Duodenal mucosa (tissue), 2 donors: ENCODE measurements around the gene RTCA.
"Not testable (repeated sequence)": the region's sequence is repeated elsewhere in the genome, so short reads cannot be mapped to it uniquely, and the experiment has no call there.

ENCODE experiments used
- H3K27ac ChIP-seq: one replicate; pipeline ENCODE4 v1.7.0; 2013; ENCODE audit warnings: low read depth, low read length
- H3K27me3 ChIP-seq, 2 donors: one replicate each; pipeline ENCODE4 v1.7.0; 2013; ENCODE audit warnings: low read length in 2 of 2, control low read depth in 1 of 2; ENCODE audit not compliant: insufficient read depth in 2 of 2, control insufficient read depth in 1 of 2
- H3K36me3 ChIP-seq, 2 donors: one replicate each; pipeline ENCODE4 v1.7.0; 2013; ENCODE audit warnings: low read length in 2 of 2, control low read depth in 1 of 2; ENCODE audit not compliant: insufficient read depth in 2 of 2, control insufficient read depth in 1 of 2
- H3K4me1 ChIP-seq, 2 donors: one replicate each; pipeline ENCODE4 v1.7.0; 2013; ENCODE audit warnings: low read length in 2 of 2, control low read depth in 1 of 2; ENCODE audit not compliant: insufficient read depth in 2 of 2, control insufficient read depth in 1 of 2
- H3K4me3 ChIP-seq, 2 donors: one replicate each; pipeline ENCODE4 v1.7.0; 2013; ENCODE audit warnings: low read length in 2 of 2, low read depth in 1 of 2
- H3K9ac ChIP-seq, 2 donors: one replicate each; pipeline ENCODE4 v1.7.0; 2013; ENCODE audit warnings: low read length in 2 of 2, low read depth in 1 of 2
- H3K9me3 ChIP-seq, 2 donors: one replicate each; pipeline ENCODE4 v1.7.0; 2013; ENCODE audit warnings: low read length in 2 of 2, control low read depth in 1 of 2; ENCODE audit not compliant: control insufficient read depth in 1 of 2

Gene RTCA

DNA sequence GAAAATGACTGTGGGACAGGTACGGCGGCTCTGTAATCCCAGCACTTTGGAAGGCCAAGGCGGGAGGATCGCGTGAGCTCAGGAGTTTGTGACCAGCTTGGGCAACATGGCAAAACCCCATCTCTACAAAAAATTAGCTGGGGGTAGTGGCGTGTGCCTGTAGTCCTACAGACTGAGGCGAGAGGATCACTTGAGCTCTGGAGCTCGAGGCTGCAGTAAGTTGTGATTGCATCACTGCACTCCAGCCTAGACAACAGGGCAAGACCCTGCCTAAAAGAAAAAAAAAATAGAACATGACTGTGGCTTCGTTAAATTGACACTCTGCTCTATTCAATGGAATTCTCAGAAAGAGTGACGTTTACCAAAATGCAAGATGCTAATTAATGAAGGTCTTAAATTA is 12.5 kb upstream of the RTCA start:
- Histone ChIP-seq H3K36me3 (no peaks in the 10 kb centered on the region), H3K27me3 (no peaks in the 10 kb centered on the region), H3K4me1 (peaks cover 13% of the 10 kb centered on the region in 2 donors), H3K9me3 (no peaks in the 10 kb centered on the region), H3K4me3 (no peak overlapping the region), H3K27ac (no peak overlapping the region), H3K9ac (no peak overlapping the region)

DNA sequence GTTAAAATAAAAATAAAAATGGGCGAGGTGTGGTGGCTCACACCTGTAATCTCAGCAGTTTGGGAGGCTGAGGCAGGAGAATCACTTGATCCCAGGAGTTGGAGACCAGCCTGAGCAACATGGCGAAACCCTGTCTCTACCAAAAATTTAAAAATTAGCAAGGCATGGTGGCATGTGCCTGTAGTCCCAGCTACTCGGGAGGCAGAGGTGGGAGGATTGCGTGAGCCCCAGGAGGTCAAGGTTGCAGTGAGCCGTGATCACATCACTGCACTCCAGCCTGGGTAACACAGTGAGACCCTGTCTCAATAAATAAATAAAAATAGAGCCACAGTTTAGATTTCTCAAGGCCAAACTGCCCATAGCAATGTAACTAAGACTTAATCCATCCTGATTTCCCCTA is 9.7 kb upstream of the RTCA start:
- not testable (repeated sequence) for H3K27me3 ChIP-seq, H3K4me1 ChIP-seq, H3K36me3 ChIP-seq, H3K9ac ChIP-seq, H3K27ac ChIP-seq, H3K9me3 ChIP-seq, H3K4me3 ChIP-seq

DNA sequence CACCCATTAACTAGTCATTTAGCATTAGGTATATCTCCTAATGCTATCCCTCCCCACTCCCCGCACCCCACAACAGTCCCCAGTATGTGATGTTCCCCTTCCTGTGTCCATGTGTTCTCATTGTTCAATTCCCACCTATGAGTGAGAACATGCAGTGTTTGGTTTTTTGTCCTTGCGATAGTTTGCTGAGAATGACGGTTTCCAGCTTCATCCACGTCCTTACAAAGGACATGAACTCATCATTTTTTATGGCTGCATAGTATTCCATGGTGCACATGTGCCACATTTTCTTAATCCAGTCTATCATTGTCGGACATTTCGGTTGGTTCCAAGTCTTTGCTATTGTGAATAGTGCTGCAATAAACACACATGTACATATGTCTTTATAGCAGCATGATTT is 7.6 kb upstream of the RTCA start:
- H3K9me3 ChIP-seq, H3K27me3 ChIP-seq, H3K27ac ChIP-seq, H3K9ac ChIP-seq, H3K4me1 ChIP-seq, H3K4me3 ChIP-seq, H3K36me3 ChIP-seq: not testable (repeated sequence)

DNA sequence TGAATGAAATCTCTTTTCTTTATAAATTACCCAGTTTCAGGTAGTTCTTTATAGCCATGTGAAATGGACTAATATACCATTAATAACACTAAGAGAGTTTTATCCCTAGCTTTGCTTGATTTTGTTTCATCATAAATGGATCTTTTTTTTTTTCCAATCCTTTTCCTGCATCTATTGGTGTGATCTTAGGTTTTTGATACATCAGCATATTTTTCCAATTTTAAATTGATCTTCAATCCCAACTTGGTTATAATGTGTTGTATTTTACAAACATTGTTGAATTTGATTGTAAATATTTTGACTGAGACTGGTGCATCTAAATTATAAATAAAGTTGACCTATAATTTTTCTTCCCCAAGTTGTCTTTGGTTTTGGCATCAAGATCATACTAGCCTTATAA is 4.3 kb upstream of the RTCA start:
- H3K27ac ChIP-seq = no peak overlapping the region
- no peaks in the 10 kb centered on the region for H3K27me3 ChIP-seq
- H3K4me1 ChIP-seq = peaks cover 0 to 7% of the 10 kb centered on the region in 2 donors
- no peaks in the 10 kb centered on the region for H3K36me3 ChIP-seq
- H3K9ac ChIP-seq = no peak overlapping the region
- H3K9me3 ChIP-seq = no peaks in the 10 kb centered on the region
- no peak overlapping the region for H3K4me3 ChIP-seq

DNA sequence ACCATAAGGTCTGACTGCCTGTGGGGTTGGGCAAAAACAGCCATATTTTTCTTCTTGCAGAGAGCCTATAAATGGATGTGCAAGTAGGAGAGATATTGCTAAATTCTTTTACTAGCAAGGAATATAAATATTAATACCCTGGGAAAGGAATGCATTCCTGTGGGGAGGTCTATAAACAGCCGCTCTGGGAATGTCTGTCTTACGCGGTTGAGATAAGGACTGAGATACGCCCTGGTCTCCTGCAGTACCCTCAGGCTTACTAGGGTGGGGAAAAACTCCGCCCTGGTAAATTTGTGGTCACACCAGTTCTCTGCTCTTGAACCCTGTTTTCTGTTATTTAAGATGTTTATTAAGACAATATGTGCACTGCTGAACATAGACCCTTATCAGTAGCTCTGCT is 1.9 kb upstream of the RTCA start:
- not testable (repeated sequence) for H3K9ac ChIP-seq

DNA sequence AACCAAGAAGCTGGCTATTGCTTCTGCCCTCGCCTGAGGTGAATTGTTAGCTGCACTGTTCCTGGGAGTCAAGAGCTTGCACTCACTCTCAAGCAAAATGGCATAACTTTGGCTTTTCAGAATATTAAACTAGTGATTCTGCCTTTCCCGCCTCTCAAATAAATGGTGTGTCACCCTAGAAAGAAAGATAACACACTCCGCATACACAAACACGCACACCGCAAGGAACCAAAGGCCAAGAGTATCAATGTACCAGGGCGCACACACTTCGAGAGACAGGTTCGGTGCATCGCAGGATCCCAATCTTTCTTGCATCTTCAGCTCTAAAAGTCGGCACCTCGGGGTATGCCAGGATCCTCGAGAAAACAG is 470 bp upstream of the RTCA start:
- Histone ChIP-seq H3K4me3 (peak overlapping the region; percentile 98 to 99), H3K9me3 (no peaks in the 10 kb centered on the region), H3K36me3 (peaks cover 11 to 17% of the 10 kb centered on the region in 2 donors), H3K4me1 (peaks cover 14 to 21% of the 10 kb centered on the region in 2 donors), H3K27me3 (no peaks in the 10 kb centered on the region), H3K27ac (peak overlapping the region; percentile 81), H3K9ac (peak overlapping the region; percentile 89 to 97)

More for the DNA sequence above, 1.9 kb upstream of the RTCA start:
- H3K4me1 ChIP-seq = peaks cover 14 to 21% of the 10 kb centered on the region in 2 donors
- not testable (repeated sequence) for H3K4me3 ChIP-seq, H3K9me3 ChIP-seq, H3K27ac ChIP-seq, H3K27me3 ChIP-seq
- H3K36me3 ChIP-seq = peaks cover 6 to 11% of the 10 kb centered on the region in 2 donors

DNA sequence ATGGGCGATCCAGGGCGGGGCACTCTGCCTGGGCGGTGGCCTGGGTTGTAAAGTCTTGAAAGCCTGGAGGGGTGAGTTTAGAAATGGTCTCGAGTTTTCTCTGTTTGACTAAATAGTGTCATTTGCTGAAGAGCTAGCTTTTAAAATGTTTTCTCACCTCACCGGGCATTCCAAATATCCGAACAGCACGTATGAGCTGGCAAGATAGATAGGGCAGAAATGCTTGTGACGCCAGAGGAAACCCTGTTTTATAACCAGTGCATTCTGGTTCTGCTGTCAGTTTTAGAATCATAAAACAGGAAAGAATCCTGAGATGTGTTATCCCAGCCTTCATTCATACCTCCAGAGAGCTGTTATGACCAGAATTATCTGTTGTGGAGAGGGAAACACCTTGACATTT is 725 bp downstream of the RTCA start:
- Histone ChIP-seq H3K36me3 (peaks cover 17 to 26% of the 10 kb centered on the region in 2 donors), H3K27ac (peak overlapping the region; percentile 81), H3K9ac (peak overlapping the region; percentile 88 to 97), H3K4me3 (peak overlapping the region; percentile 98 to 99), H3K9me3 (no peaks in the 10 kb centered on the region), H3K4me1 (peaks cover 14 to 21% of the 10 kb centered on the region in 2 donors), H3K27me3 (no peaks in the 10 kb centered on the region)

DNA sequence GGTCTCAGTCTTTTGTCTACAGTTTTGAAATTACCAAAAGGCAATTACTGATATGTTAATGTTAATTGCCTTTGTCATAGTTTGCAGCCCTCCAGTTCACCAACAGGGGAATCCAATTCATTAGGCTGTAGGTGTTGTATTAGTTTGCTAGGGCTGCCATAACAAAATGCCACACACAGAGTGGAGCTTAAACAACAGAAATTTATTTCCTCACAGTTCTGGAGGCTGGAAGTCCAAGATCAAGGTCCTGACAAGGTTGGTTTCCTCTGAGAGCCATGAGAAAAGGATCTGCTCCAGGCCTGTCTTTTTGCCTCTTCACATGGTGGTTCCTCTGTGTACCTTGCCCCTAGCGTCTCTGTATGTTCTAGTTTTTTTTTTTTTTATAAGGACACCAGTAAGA is 1.3 kb downstream of the RTCA start:
- Histone ChIP-seq H3K4me3 (peak overlapping the region; percentile 98 to 99), H3K36me3 (peaks cover 22 to 31% of the 10 kb centered on the region in 2 donors), H3K9ac (peak overlapping the region in 1 of 2 donors; percentile 97), H3K27me3 (no peaks in the 10 kb centered on the region), H3K9me3 (no peaks in the 10 kb centered on the region), H3K4me1 (peaks cover 14 to 21% of the 10 kb centered on the region in 2 donors), H3K27ac (no peak overlapping the region)

DNA sequence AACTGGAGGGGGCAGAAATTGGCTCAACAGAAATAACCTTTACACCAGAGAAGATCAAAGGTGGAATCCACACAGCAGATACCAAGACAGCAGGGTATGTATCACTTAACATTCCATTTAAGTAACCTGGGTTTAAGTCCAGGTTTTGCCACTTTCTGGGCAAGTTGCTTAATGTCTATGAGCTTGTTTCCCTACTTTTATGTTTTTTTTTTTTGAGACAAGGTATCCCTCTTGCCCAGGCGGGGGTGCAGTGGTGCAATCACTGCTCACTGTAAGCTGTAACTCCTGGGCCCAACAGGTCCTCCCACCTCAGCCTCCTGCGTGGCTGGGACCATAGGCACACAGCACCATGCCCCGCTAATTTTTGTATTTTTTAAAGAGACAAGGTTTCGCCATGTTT is 2.2 kb downstream of the RTCA start:
- Histone ChIP-seq H3K9ac (no peak overlapping the region), H3K36me3 (peaks cover 22 to 37% of the 10 kb centered on the region in 2 donors), H3K27me3 (no peaks in the 10 kb centered on the region), H3K4me3 (no peak overlapping the region), H3K9me3 (no peaks in the 10 kb centered on the region), H3K4me1 (peaks cover 14 to 21% of the 10 kb centered on the region in 2 donors), H3K27ac (no peak overlapping the region)

DNA sequence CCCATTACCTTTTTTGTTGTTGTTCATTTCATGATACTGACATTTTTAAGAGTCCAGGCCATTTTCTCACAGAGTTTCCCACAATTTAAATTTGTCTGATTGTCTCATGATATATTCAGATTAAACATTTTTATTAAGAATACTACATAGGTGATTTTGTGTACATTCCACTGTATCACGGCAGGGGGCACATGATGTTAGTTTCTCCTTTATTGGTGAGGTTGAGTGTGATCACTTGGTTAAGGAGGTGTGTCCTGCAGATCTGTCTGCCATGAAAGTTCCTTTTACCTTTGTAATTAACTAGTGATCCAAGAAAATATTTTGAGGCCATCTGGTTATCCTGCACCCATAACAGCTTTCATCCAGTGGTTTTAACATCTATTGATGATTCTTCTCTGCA is 11.8 kb downstream of the RTCA start:
- no peaks in the 10 kb centered on the region for H3K9me3 ChIP-seq
- H3K4me3 ChIP-seq = no peak overlapping the region
- H3K4me1 ChIP-seq = no peaks in the 10 kb centered on the region
- H3K9ac ChIP-seq = no peak overlapping the region
- no peak overlapping the region for H3K27ac ChIP-seq
- H3K27me3 ChIP-seq = no peaks in the 10 kb centered on the region
- peaks cover 37 to 82% of the 10 kb centered on the region in 2 donors for H3K36me3 ChIP-seq

DNA sequence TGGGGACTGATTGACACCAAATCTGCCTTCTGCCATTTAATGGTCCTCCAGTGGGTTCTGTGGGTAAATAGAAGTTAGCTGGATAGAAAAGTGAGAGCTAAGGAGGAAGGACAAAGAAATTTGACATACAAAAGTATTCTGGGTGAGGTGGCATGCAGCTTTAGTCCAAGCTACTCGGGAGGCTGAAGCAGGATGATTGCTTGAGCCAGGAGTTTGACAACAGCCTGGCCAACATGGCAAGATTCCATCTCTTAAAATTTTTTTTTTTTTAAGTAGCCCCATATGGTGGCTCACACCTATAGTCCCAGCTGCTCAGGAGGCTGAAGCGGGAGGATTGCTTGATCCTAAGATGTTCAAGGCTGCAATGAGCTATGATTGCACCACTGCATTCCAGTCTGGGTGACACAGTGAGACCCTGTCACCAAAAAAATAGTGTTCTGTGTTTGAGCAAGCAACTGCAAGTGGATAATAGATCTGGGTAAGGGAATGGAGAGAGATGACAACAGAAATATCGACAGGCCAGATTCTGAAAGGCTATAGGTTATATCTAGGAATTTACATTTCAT is 13.4 kb downstream of the RTCA start:
- Histone ChIP-seq H3K36me3 (peaks cover 28 to 71% of the 10 kb centered on the region in 2 donors), H3K4me1 (no peaks in the 10 kb centered on the region), H3K9me3 (no peaks in the 10 kb centered on the region), H3K4me3 (no peak overlapping the region), H3K27ac (no peak overlapping the region), H3K9ac (no peak overlapping the region), H3K27me3 (no peaks in the 10 kb centered on the region)
